Gastroesophageal sphincter (tissue), 4 donors: ENCODE measurements around the gene RBM28. TPM values are rescaled to one million over a fixed set of nuclear protein-coding genes. Genes with fewer than 3 reads are reported as not detected.

ENCODE experiments used
- ATAC-seq: fragments of 150-250 bp; one replicate; pipeline ENCODE4 v1.9.1; 2016; ENCODE audit warnings: mild to moderate bottlenecking, moderate library complexity
- H3K27ac ChIP-seq, 4 donors: fragments of 200-600 bp; sonication (generic) in 3 of 4; 1 replicate in 3 of 4; 2 replicates in 1 of 4; pipeline ENCODE4 v1.5.1; 2016 to 2019
- H3K27me3 ChIP-seq: fragments of 200-600 bp; sonication (generic); one replicate; pipeline ENCODE4 v1.5.1; 2019
- H3K36me3 ChIP-seq, 2 donors: fragments of 200-600 bp; sonication (generic); one replicate each; pipeline ENCODE4 v1.5.1; 2019; ENCODE audit warnings: control low read depth in 1 of 2
- H3K4me1 ChIP-seq, 3 donors: fragments of 200-600 bp; sonication (generic); 1 replicate in 2 of 3; 2 replicates in 1 of 3; pipeline ENCODE4 v1.5.1; 2016 to 2019; ENCODE audit warnings: control low read depth in 2 of 3
- H3K4me3 ChIP-seq, 2 donors: fragments of 200-600 bp; sonication (generic); one replicate each; pipeline ENCODE4 v1.5.1; 2019; ENCODE audit warnings: mild to moderate bottlenecking in 1 of 2, moderate library complexity in 1 of 2
- H3K9me3 ChIP-seq, 3 donors: fragments of 200-600 bp; sonication (generic); one replicate each; pipeline ENCODE4 v1.5.1; 2017 to 2019; ENCODE audit warnings: control low read depth in 2 of 3
- EP300 ChIP-seq: sonication (generic); formaldehyde crosslinking; IDR thresholded peaks from one replicate; pipeline ENCODE4 v1.6.1; 2017; ENCODE audit warnings: antibody characterized with exemption, mild to moderate bottlenecking
- POLR2A ChIP-seq, 2 donors: fragments of 450-650 bp; IDR thresholded peaks; one replicate each; pipeline ENCODE4 v1.6.1; 2017; ENCODE audit warnings: antibody characterized with exemption in 2 of 2, mild to moderate bottlenecking in 2 of 2, moderate library complexity in 1 of 2
- POLR2AphosphoS5 ChIP-seq: sonication (generic); formaldehyde crosslinking; IDR thresholded peaks from one replicate; pipeline ENCODE4 v1.6.1; 2017; ENCODE audit warnings: antibody characterized with exemption
- WGBS, 2 donors: methylation state at CpG; one replicate each; pipeline ENCODE4 v1.1.5; 2018; ENCODE audit warnings: low coverage in 1 of 2; 5-methylcytosine and 5-hydroxymethylcytosine counted together
- total RNA-seq, 4 donors: library from RNA; depleted of rRNA; stranded (reverse); fragments of >200 nt; gene quantifications; one replicate each; pipeline ENCODE4 v1.1.0, GENCODE V29; 2016
- TF ChIP-seq, protein P1 (sequence below), 4 experiments: fragments of 200-600 bp in 2 of 4; fragments of 450-650 bp in 2 of 4; sonication (generic) in 1 of 4; IDR thresholded peaks; one replicate each; pipeline ENCODE4 v1.5.1; 2017 to 2019; ENCODE audit warnings: antibody characterized with exemption in 4 of 4, mild to moderate bottlenecking in 2 of 4, moderate library complexity in 2 of 4

Gene RBM28
- total RNA-seq, 4 donors from 2014 or later = 12.7 to 27.1 (median 19.5) TPM

DNA sequence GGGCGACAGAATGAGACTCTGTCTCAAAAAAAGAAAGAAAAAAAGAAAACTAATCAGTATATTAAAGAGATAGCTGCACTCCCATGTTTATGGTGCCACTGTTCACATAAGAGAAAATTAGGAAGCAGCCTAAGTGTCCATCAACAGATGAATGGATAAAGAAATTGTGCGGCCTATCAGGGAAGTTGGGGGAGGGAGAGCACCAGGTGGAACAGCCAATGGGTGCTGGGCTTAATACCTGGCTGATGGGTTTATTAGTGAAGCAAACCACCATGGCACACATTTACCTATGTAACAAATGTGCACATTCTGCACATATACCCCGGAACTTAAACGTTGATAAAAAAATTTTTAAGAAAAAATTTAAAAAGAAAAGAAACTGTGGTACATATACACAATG lies 26.8 kb upstream of the RBM28 start:
- Histone ChIP-seq H3K27me3 (peaks cover 27% of the 10 kb centered on the region), H3K9me3 (no peaks in the 10 kb centered on the region), H3K4me3 (no peak overlapping the region), H3K4me1 (no peaks in the 10 kb centered on the region), H3K27ac (no peak overlapping the region), H3K36me3 (no peaks in the 10 kb centered on the region)
- TF ChIP-seq POLR2AphosphoS5 (no peak), EP300 (no peak), POLR2A (IDR thresholded peaks at IDR 0.05) (no peak)
- TF ChIP-seq, protein P1, sequence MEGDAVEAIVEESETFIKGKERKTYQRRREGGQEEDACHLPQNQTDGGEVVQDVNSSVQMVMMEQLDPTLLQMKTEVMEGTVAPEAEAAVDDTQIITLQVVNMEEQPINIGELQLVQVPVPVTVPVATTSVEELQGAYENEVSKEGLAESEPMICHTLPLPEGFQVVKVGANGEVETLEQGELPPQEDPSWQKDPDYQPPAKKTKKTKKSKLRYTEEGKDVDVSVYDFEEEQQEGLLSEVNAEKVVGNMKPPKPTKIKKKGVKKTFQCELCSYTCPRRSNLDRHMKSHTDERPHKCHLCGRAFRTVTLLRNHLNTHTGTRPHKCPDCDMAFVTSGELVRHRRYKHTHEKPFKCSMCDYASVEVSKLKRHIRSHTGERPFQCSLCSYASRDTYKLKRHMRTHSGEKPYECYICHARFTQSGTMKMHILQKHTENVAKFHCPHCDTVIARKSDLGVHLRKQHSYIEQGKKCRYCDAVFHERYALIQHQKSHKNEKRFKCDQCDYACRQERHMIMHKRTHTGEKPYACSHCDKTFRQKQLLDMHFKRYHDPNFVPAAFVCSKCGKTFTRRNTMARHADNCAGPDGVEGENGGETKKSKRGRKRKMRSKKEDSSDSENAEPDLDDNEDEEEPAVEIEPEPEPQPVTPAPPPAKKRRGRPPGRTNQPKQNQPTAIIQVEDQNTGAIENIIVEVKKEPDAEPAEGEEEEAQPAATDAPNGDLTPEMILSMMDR (IDR thresholded peaks at IDR 0.05) = no peak
- WGBS, 2 donors = 81 to 85% methylated on average over 4 of the region's 4 CpGs
- ATAC-seq = no peak

DNA sequence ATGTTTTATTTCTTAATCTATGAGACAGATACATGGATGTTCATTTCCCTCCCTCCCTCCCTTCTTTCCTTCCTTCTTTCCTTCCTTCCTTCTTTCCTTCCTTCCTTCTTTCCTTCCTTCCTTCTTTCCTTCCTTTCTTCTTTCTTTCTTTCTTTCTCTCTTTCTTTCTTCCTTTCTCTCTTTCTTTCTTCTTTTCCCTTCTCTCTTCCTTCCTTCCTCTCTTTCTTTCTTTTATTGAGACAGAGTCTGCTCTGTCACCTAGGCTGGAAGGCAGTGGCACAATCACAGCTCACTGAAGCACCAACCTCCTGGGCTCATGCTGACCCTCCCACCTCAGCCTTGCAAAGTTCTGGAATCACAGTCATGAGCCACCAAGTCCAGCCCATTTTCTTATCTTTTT lies 23.3 kb upstream of the RBM28 start:
- Histone ChIP-seq H3K27me3 (peaks cover 57% of the 10 kb centered on the region), H3K4me3 (no peak overlapping the region), H3K9me3 (no peaks in the 10 kb centered on the region), H3K36me3 (no peaks in the 10 kb centered on the region), H3K27ac (no peak overlapping the region), H3K4me1 (peaks cover 0 to 4% (median 1%) of the 10 kb centered on the region in 3 donors)
- no peak for TF ChIP-seq POLR2A (IDR thresholded peaks at IDR 0.05)
- ATAC-seq = no peak

GRCh38 chr7:128366300-128366699 lies 22.6 kb upstream of the RBM28 start:
- 71% methylated on average over 1 of the region's 1 CpG; no CpG with 5 or more reads in 1 of the 2 donors for WGBS, 2 donors
- no peaks in the 10 kb centered on the region for H3K36me3 ChIP-seq
- no peaks in the 10 kb centered on the region for H3K9me3 ChIP-seq
- H3K27me3 ChIP-seq = peaks cover 57% of the 10 kb centered on the region
- H3K4me1 ChIP-seq = peaks cover 0 to 11% (median 3%) of the 10 kb centered on the region in 3 donors
- TF ChIP-seq, protein P1 (IDR thresholded peaks at IDR 0.05) = no peak
- TF ChIP-seq POLR2AphosphoS5 = no peak
- TF ChIP-seq POLR2A (IDR thresholded peaks at IDR 0.05) = no peak
- no peak for TF ChIP-seq EP300
- no peak overlapping the region for H3K27ac ChIP-seq
- no peak overlapping the region for H3K4me3 ChIP-seq
- ATAC-seq = no peak

GRCh38 chr7:128365432-128365831 lies 21.7 kb upstream of the RBM28 start:
- H3K36me3 ChIP-seq = no peaks in the 10 kb centered on the region
- peaks cover 57% of the 10 kb centered on the region for H3K27me3 ChIP-seq
- 87 to 100% methylated on average over 1 to 2 of the region's 2 CpGs for WGBS, 2 donors
- no peak for ATAC-seq
- no peaks in the 10 kb centered on the region for H3K9me3 ChIP-seq
- TF ChIP-seq, protein P1 (IDR thresholded peaks at IDR 0.05) = no peak
- no peak for TF ChIP-seq EP300
- TF ChIP-seq POLR2AphosphoS5 = no peak
- no peak for TF ChIP-seq POLR2A (IDR thresholded peaks at IDR 0.05)
- H3K4me3 ChIP-seq = no peak overlapping the region
- H3K4me1 ChIP-seq = peaks cover 0 to 20% (median 10%) of the 10 kb centered on the region in 3 donors
- H3K27ac ChIP-seq = no peak overlapping the region

GRCh38 chr7:128364166-128364870 lies 20.6 kb upstream of the RBM28 start:
- TF ChIP-seq, protein P1 (IDR thresholded peaks at IDR 0.05) = no peak
- TF ChIP-seq POLR2AphosphoS5 (no peak), EP300 (no peak), POLR2A (IDR thresholded peaks at IDR 0.05) (no peak)
- Histone ChIP-seq H3K9me3 (no peaks in the 10 kb centered on the region), H3K27ac (no peak overlapping the region), H3K4me3 (no peak overlapping the region), H3K36me3 (no peaks in the 10 kb centered on the region), H3K27me3 (peaks cover 57% of the 10 kb centered on the region), H3K4me1 (peaks cover 0 to 26% (median 13%) of the 10 kb centered on the region in 3 donors)
- 61 to 81% methylated on average over 3 to 4 of the region's 4 CpGs for WGBS, 2 donors
- no peak for ATAC-seq
